ENCODE data around the gene DNAH2.

DNAH2 gene

GRCh38 chr17:7701681-7702080, 15.9 kb upstream of the DNAH2 start:
- Histone ChIP-seq H3K27me3 (ENCODE audit: insufficient read depth, low read length, poor library complexity, severe bottlenecking) (no peaks in the 10 kb centered on the region), H3K79me2 (ENCODE audit: insufficient read depth, low read length) (no peaks in the 10 kb centered on the region), H3K4me2 (ENCODE audit: low read depth, low read length, poor library complexity, severe bottlenecking) (no peak overlapping the region), H3K9me3 (ENCODE audit: insufficient read depth, low read depth, low read length) (no peaks in the 10 kb centered on the region), H3K9me2 (replicated peaks; ENCODE audit: low read depth, low read length) (no peaks in the 10 kb centered on the region), H3K4me3 (ENCODE audit: low read length, poor library complexity, severe bottlenecking) (no peak overlapping the region), H3K36me3 (ENCODE audit: insufficient read depth, low read length) (no peaks in the 10 kb centered on the region; the same call in 1 of the 2 replicates), H3K4me1 (ENCODE audit: insufficient read depth, low read length, poor library complexity, severe bottlenecking) (no peaks in the 10 kb centered on the region), H3K9ac (ENCODE audit: low read depth, low read length, poor library complexity, severe bottlenecking) (no peak overlapping the region), H3F3A (ENCODE audit: low read depth) (no peaks in the 10 kb centered on the region), H2AFZ (ENCODE audit: low read length) (no peak overlapping the region), H4K20me1 (ENCODE audit: insufficient read depth, low read length, poor library complexity, severe bottlenecking) (no peaks in the 10 kb centered on the region)
- TF ChIP-seq EZH2phosphoT487 (IDR thresholded peaks at IDR 0.05; ENCODE audit: borderline replicate concordance) (no peak), CTCF (conservative IDR thresholded peaks at IDR 0.05; ENCODE audit: low read length) (no peak)

DNA sequence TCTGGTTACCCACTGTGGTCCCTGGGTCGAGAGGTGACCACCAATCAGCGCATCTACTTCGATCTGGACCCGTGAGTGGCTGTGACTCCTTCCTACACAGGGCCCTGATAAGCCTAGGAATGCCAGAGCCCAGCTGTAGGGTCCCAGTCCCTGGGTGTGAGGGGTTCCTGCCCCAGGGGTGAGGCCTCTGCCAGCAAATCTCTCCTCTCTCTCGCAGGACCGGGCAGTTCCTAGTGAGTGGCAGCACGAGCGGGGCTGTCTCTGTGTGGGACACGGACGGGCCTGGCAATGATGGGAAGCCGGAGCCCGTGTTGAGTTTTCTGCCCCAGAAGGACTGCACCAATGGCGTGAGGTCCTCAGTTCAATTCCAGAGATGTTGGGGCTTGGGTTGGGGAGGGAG, 14.8 kb upstream of the DNAH2 start:
- Histone ChIP-seq H3K4me1 (ENCODE audit: insufficient read depth, low read length, poor library complexity, severe bottlenecking) (no peaks in the 10 kb centered on the region), H3K4me3 (ENCODE audit: low read length, poor library complexity, severe bottlenecking) (no peak overlapping the region), H4K20me1 (ENCODE audit: insufficient read depth, low read length, poor library complexity, severe bottlenecking) (no peaks in the 10 kb centered on the region), H2AFZ (ENCODE audit: low read length) (no peak overlapping the region), H3K27me3 (ENCODE audit: insufficient read depth, low read length, poor library complexity, severe bottlenecking) (no peaks in the 10 kb centered on the region), H3K79me2 (ENCODE audit: insufficient read depth, low read length) (no peaks in the 10 kb centered on the region), H3K4me2 (ENCODE audit: low read depth, low read length, poor library complexity, severe bottlenecking) (no peak overlapping the region), H3F3A (ENCODE audit: low read depth) (no peaks in the 10 kb centered on the region), H3K9me3 (ENCODE audit: insufficient read depth, low read depth, low read length) (no peaks in the 10 kb centered on the region), H3K9ac (ENCODE audit: low read depth, low read length, poor library complexity, severe bottlenecking) (no peak overlapping the region), H3K9me2 (replicated peaks; ENCODE audit: low read depth, low read length) (no peaks in the 10 kb centered on the region), H3K36me3 (ENCODE audit: insufficient read depth, low read length) (no peaks in the 10 kb centered on the region; the same call in 1 of the 2 replicates)
- TF ChIP-seq CTCF (conservative IDR thresholded peaks at IDR 0.05; ENCODE audit: low read length) (no peak), EZH2phosphoT487 (IDR thresholded peaks at IDR 0.05; ENCODE audit: borderline replicate concordance) (no peak)

- H3K4me3 ChIP-seq (ENCODE audit: low read length, poor library complexity, severe bottlenecking), result no peak overlapping the region
- no peak overlapping the region for H3K9ac ChIP-seq (ENCODE audit: low read depth, low read length, poor library complexity, severe bottlenecking)
- H3K36me3 ChIP-seq (ENCODE audit: insufficient read depth, low read length), result no peaks in the 10 kb centered on the region; the same call in 1 of the 2 replicates
- no peaks in the 10 kb centered on the region for H3F3A ChIP-seq (ENCODE audit: low read depth)
- H4K20me1 ChIP-seq (ENCODE audit: insufficient read depth, low read length, poor library complexity, severe bottlenecking), result no peaks in the 10 kb centered on the region
- H3K9me3 ChIP-seq (ENCODE audit: insufficient read depth, low read depth, low read length), result no peaks in the 10 kb centered on the region
- no peaks in the 10 kb centered on the region for H3K9me2 ChIP-seq (replicated peaks; ENCODE audit: low read depth, low read length)
- H3K27me3 ChIP-seq (ENCODE audit: insufficient read depth, low read length, poor library complexity, severe bottlenecking), result no peaks in the 10 kb centered on the region
- TF ChIP-seq EZH2phosphoT487 (IDR thresholded peaks at IDR 0.05; ENCODE audit: borderline replicate concordance) (no peak), CTCF (conservative IDR thresholded peaks at IDR 0.05; ENCODE audit: low read length) (no peak)
- H3K4me2 ChIP-seq (ENCODE audit: low read depth, low read length, poor library complexity, severe bottlenecking), result no peak overlapping the region
- no peak overlapping the region for H2AFZ ChIP-seq (ENCODE audit: low read length)
- no peaks in the 10 kb centered on the region for H3K4me1 ChIP-seq (ENCODE audit: insufficient read depth, low read length, poor library complexity, severe bottlenecking)
- H3K79me2 ChIP-seq (ENCODE audit: insufficient read depth, low read length), result no peaks in the 10 kb centered on the region
Measured at GRCh38 chr17:7703584-7704479, 13.7 kb upstream of the DNAH2 start.
